ENCODE measurements around the gene MYO5B.

DNA sequence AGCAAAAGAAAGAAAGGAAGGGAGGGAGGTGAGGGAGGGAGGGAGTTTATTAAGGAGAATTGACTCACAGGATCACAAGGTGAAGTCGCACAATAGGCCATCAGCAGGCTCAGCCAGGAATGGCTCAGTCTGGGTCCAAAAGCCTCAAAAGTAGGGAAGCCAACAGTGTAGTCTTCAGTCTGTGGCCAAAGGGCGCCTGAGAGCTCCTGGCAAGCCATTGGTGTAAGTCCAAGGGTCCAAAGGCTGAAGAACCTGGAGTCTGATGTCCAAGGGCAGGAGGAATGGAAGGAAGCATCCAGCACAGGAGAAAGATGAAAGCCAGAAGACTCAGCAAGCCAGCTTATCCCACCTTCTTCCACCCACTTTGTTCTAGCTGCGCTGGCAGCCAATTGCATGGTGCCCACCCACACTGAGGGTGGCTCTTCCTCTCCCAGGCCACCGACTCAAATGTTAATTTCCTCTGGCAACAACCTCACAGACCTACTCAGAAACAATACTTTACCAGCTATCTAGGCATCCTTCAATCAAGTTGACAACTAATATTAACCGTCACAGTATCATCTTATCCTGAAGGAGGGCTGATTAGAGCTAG, 375.8 kb downstream of the MYO5B start:
- no peak for TF ChIP-seq POLR2A (IDR thresholded peaks at IDR 0.05)
- TF ChIP-seq, protein P1, sequence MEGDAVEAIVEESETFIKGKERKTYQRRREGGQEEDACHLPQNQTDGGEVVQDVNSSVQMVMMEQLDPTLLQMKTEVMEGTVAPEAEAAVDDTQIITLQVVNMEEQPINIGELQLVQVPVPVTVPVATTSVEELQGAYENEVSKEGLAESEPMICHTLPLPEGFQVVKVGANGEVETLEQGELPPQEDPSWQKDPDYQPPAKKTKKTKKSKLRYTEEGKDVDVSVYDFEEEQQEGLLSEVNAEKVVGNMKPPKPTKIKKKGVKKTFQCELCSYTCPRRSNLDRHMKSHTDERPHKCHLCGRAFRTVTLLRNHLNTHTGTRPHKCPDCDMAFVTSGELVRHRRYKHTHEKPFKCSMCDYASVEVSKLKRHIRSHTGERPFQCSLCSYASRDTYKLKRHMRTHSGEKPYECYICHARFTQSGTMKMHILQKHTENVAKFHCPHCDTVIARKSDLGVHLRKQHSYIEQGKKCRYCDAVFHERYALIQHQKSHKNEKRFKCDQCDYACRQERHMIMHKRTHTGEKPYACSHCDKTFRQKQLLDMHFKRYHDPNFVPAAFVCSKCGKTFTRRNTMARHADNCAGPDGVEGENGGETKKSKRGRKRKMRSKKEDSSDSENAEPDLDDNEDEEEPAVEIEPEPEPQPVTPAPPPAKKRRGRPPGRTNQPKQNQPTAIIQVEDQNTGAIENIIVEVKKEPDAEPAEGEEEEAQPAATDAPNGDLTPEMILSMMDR (IDR thresholded peaks at IDR 0.05): no peak

Measured in lower leg skin (tissue), 3 donors.